ENCODE data around the gene STK33. TPM values are rescaled to one million over a fixed set of nuclear protein-coding genes. Genes with fewer than 3 reads are reported as not detected.

STK33 gene
- total RNA-seq, 1 experiment from 2014 or later: 3.9 TPM

- Histone ChIP-seq H3K36me3 (ENCODE audit: control insufficient read depth, insufficient read depth, low read length) (no peaks in the 10 kb centered on the region), H3K4me1 (ENCODE audit: control insufficient read depth, insufficient read depth, low read length) (no peaks in the 10 kb centered on the region), H3K9me3 (ENCODE audit: control insufficient read depth, insufficient read depth, low read depth, low read length) (no peaks in the 10 kb centered on the region), H3K4me3 (ENCODE audit: low read depth in 2 of 2, low read length in 2 of 2) (no peak overlapping the region), H3K27me3 (ENCODE audit: control insufficient read depth, insufficient read depth, low read length) (peaks cover under 1% of the 10 kb centered on the region; the same call in 1 of the 2 replicates), H3K27ac (ENCODE audit: low read length) (no peak overlapping the region)
- CTCF ChIA-PET: no interaction called here
- BruUV-seq (replicated peaks): no TSS peak
- ATAC-seq (no peak), DNase-seq (ENCODE audit: low read depth, low spot score) (no peak)
- intact Hi-C loops (cut with micrococcal nuclease; ENCODE audit: unreplicated experiment): no loop called here
- in situ Hi-C loops (cut with HindIII; ENCODE audit: low pct_unique_long_range_greater_than_20kb, low sequenced_read_pairs): no loop called here
- no peak for TF ChIP-seq CTCF (IDR thresholded peaks at IDR 0.05)
- no peak for TF ChIP-seq SIN3A (IDR thresholded peaks at IDR 0.05; ENCODE audit: borderline replicate concordance, insufficient read depth, low read depth, low read length)
- TF ChIP-seq REST (IDR thresholded peaks at IDR 0.05; ENCODE audit: insufficient read depth in 1 of 2, low read depth in 2 of 2, low read length in 1 of 2): no peak
- TF ChIP-seq TCF7L2 (IDR thresholded peaks at IDR 0.05; ENCODE audit: low read depth, low read length): no peak
- no peak for TF ChIP-seq POLR2AphosphoS5 (IDR thresholded peaks at IDR 0.05; ENCODE audit: low read depth, low read length)
- POLR2A ChIA-PET: no interaction called here
Measured at GRCh38 chr11:8357505-8357888, 236.5 kb downstream of the STK33 start.

GRCh38 chr11:8356721-8357504 lies 237.1 kb downstream of the STK33 start:
- no peak overlapping the region for H3K4me3 ChIP-seq (ENCODE audit: low read depth in 2 of 2, low read length in 2 of 2)
- no peaks in the 10 kb centered on the region for H3K36me3 ChIP-seq (ENCODE audit: control insufficient read depth, insufficient read depth, low read length)
- ATAC-seq (no peak), DNase-seq (ENCODE audit: low read depth, low spot score) (no peak)
- ChIA-PET POLR2A (no interaction called here), CTCF (no interaction called here)
- H3K4me1 ChIP-seq (ENCODE audit: control insufficient read depth, insufficient read depth, low read length): no peaks in the 10 kb centered on the region
- no peak overlapping the region for H3K27ac ChIP-seq (ENCODE audit: low read length)
- intact Hi-C loops (cut with micrococcal nuclease; ENCODE audit: unreplicated experiment): no loop called here
- H3K9me3 ChIP-seq (ENCODE audit: control insufficient read depth, insufficient read depth, low read depth, low read length): no peaks in the 10 kb centered on the region
- peaks cover 5% of the 10 kb centered on the region for H3K27me3 ChIP-seq (ENCODE audit: control insufficient read depth, insufficient read depth, low read length)
- BruUV-seq (replicated peaks): no TSS peak
- TF ChIP-seq CTCF (IDR thresholded peaks at IDR 0.05) (no peak), REST (IDR thresholded peaks at IDR 0.05; ENCODE audit: insufficient read depth in 1 of 2, low read depth in 2 of 2, low read length in 1 of 2) (no peak), TCF7L2 (IDR thresholded peaks at IDR 0.05; ENCODE audit: low read depth, low read length) (no peak), POLR2AphosphoS5 (IDR thresholded peaks at IDR 0.05; ENCODE audit: low read depth, low read length) (no peak), SIN3A (IDR thresholded peaks at IDR 0.05; ENCODE audit: borderline replicate concordance, insufficient read depth, low read depth, low read length) (no peak)
- in situ Hi-C loops (cut with HindIII; ENCODE audit: low pct_unique_long_range_greater_than_20kb, low sequenced_read_pairs): no loop called here

Measured in Panc1 (cell line).